H9 (cell line): ENCODE data around the gene NUP210L. TPM values are rescaled to one million over a fixed set of nuclear protein-coding genes. Genes with fewer than 3 reads are reported as not detected.

Source experiments
- DNase-seq: peaks from one replicate; pipeline ENCODE4 v3.0.0-alpha.2; 2017
- H2AFZ ChIP-seq: one replicate; pipeline ENCODE4 v1.6.1; 2013; ENCODE audit warnings: mild to moderate bottlenecking, low read length, control low read depth, moderate library complexity
- H2AK5ac ChIP-seq: 2 replicates; pipeline ENCODE4 v1.6.1; 2013; ENCODE audit warnings: low read length, control low read depth, mixed read lengths; ENCODE audit not compliant: insufficient read length
- H2BK120ac ChIP-seq: one replicate; pipeline ENCODE4 v1.6.1; 2013; ENCODE audit warnings: low read depth, mild to moderate bottlenecking, low read length, control low read depth, inconsistent platforms; ENCODE audit not compliant: poor library complexity, severe bottlenecking
- H2BK12ac ChIP-seq: 2 replicates; pipeline ENCODE4 v1.6.1; 2013; ENCODE audit warnings: low read length, control low read depth, mixed read lengths, low read depth; ENCODE audit not compliant: insufficient read length
- H2BK15ac ChIP-seq: 2 replicates; pipeline ENCODE4 v1.6.1; 2013; ENCODE audit warnings: low read depth, low read length, control low read depth
- H2BK20ac ChIP-seq: one replicate; pipeline ENCODE4 v1.6.1; 2013; ENCODE audit warnings: low read depth, mild to moderate bottlenecking, low read length, control low read depth, inconsistent platforms; ENCODE audit not compliant: poor library complexity, severe bottlenecking
- H2BK5ac ChIP-seq: 2 replicates; pipeline ENCODE4 v1.6.1; 2013; ENCODE audit warnings: low read length, control low read depth, mixed read lengths; ENCODE audit not compliant: insufficient read length
- H3K14ac ChIP-seq: 2 replicates; pipeline ENCODE4 v1.6.1; 2013; ENCODE audit warnings: low read length, control low read depth; ENCODE audit not compliant: insufficient read depth
- H3K18ac ChIP-seq: 2 replicates; pipeline ENCODE4 v1.6.1; 2013; ENCODE audit warnings: low read depth, mild to moderate bottlenecking, mixed read lengths, low read length, control low read depth; ENCODE audit not compliant: insufficient read length
- H3K23ac ChIP-seq: 2 replicates; pipeline ENCODE4 v1.6.1; 2013; ENCODE audit warnings: low read length, control low read depth, mixed read lengths, low read depth; ENCODE audit not compliant: insufficient read length
- H3K23me2 ChIP-seq: 2 replicates; pipeline ENCODE4 v1.6.1; 2013; ENCODE audit warnings: low read depth, mild to moderate bottlenecking, mixed read lengths, low read length, control low read depth; ENCODE audit not compliant: insufficient read length, poor library complexity, severe bottlenecking
- H3K27ac ChIP-seq: 2 replicates; pipeline ENCODE4 v1.5.1; 2013; ENCODE audit warnings: low read length, control low read depth, mixed read lengths, low read depth; ENCODE audit not compliant: insufficient read length
- H3K27me3 ChIP-seq: 2 replicates; pipeline ENCODE4 v1.6.1; 2013; ENCODE audit warnings: low read length, control low read depth, inconsistent platforms; ENCODE audit not compliant: insufficient read depth
- H3K4ac ChIP-seq: 2 replicates; pipeline ENCODE4 v1.6.1; 2013; ENCODE audit warnings: low read depth, mild to moderate bottlenecking, control low read depth, inconsistent platforms, low read length, moderate library complexity
- H3K4me1 ChIP-seq: 2 replicates; pipeline ENCODE4 v1.6.1; 2013; ENCODE audit warnings: low read length, control low read depth, inconsistent platforms; ENCODE audit not compliant: insufficient read depth
- H3K4me2 ChIP-seq: 2 replicates; pipeline ENCODE4 v1.6.1; 2013; ENCODE audit warnings: low read length, control low read depth, mixed read lengths; ENCODE audit not compliant: insufficient read length, insufficient read depth
- H3K56ac ChIP-seq: 2 replicates; pipeline ENCODE4 v1.6.1; 2013; ENCODE audit warnings: low read depth, mild to moderate bottlenecking, mixed read lengths, low read length, control low read depth; ENCODE audit not compliant: insufficient read length
- H3K79me1 ChIP-seq: 2 replicates; pipeline ENCODE4 v1.6.1; 2013; ENCODE audit warnings: low read depth, mild to moderate bottlenecking, moderate library complexity, low read length, control low read depth, inconsistent platforms; ENCODE audit not compliant: insufficient read depth, poor library complexity, severe bottlenecking
- H3K79me2 ChIP-seq: 2 replicates; pipeline ENCODE4 v1.6.1; 2013; ENCODE audit warnings: low read length, control low read depth, inconsistent platforms; ENCODE audit not compliant: insufficient read depth
- H3K9ac ChIP-seq: 2 replicates; pipeline ENCODE4 v1.6.1; 2013; ENCODE audit warnings: low read length, control low read depth, mixed read lengths; ENCODE audit not compliant: insufficient read length; ENCODE audit errors: extremely low read depth
- H3K9me3 ChIP-seq: one replicate; pipeline ENCODE4 v1.6.1; 2013; ENCODE audit warnings: low read depth, low read length, inconsistent platforms; ENCODE audit not compliant: control insufficient read depth
- H3T11ph ChIP-seq: one replicate; pipeline ENCODE4 v1.6.1; 2013; ENCODE audit warnings: mild to moderate bottlenecking, low read length, control low read depth, inconsistent platforms
- H4K20me1 ChIP-seq: one replicate; pipeline ENCODE4 v1.6.1; 2013; ENCODE audit not compliant: control insufficient read depth, insufficient read length, insufficient read depth
- H4K5ac ChIP-seq: 2 replicates; pipeline ENCODE4 v1.6.1; 2013; ENCODE audit warnings: low read depth, mild to moderate bottlenecking, mixed read lengths, low read length, control low read depth; ENCODE audit not compliant: insufficient read length
- H4K8ac ChIP-seq: replicated peaks from 2 replicates; pipeline ENCODE4 v1.6.1; 2013; ENCODE audit warnings: low read length, control low read depth, mixed read lengths, low read depth; ENCODE audit not compliant: insufficient read length
- H4K91ac ChIP-seq: 2 replicates; pipeline ENCODE4 v1.6.1; 2013; ENCODE audit warnings: low read depth, mild to moderate bottlenecking, moderate library complexity, mixed read lengths, low read length, control low read depth; ENCODE audit not compliant: insufficient read length
- H3K27ac Mint-ChIP-seq, 3 experiments: 2 replicates in 2 of 3; 3 replicates in 1 of 3; pipeline ENCODE4 v1.8.0; 2020 to 2021; ENCODE audit warnings: mixed read lengths in 3 of 3, mild to moderate bottlenecking in 1 of 3, moderate library complexity in 1 of 3
- H3K27me3 Mint-ChIP-seq: 2 replicates; pipeline ENCODE4 v1.8.0; 2021; ENCODE audit warnings: low read depth, mild to moderate bottlenecking, moderate library complexity, mixed read lengths
- H3K36me3 Mint-ChIP-seq, 3 experiments: 2 replicates in 2 of 3; 3 replicates in 1 of 3; pipeline ENCODE4 v1.8.0; 2020 to 2021; ENCODE audit warnings: low read depth in 3 of 3, mixed read lengths in 3 of 3; ENCODE audit not compliant: insufficient read depth in 1 of 3
- H3K4me1 Mint-ChIP-seq, 2 experiments: 2 replicates each; pipeline ENCODE4 v1.8.0; 2020; ENCODE audit warnings: mixed read lengths in 2 of 2
- H3K4me3 Mint-ChIP-seq, 2 experiments: 2 replicates in 1 of 2; 3 replicates in 1 of 2; pipeline ENCODE4 v1.8.0; 2020 to 2021; ENCODE audit warnings: mild to moderate bottlenecking in 2 of 2, mixed read lengths in 2 of 2, moderate library complexity in 1 of 2
- H3K9me3 Mint-ChIP-seq, 2 experiments: 2 replicates in 1 of 2; 3 replicates in 1 of 2; pipeline ENCODE4 v1.8.0; 2020; ENCODE audit warnings: mild to moderate bottlenecking in 2 of 2, mixed read lengths in 2 of 2, moderate library complexity in 1 of 2
- CTCF ChIP-seq: fragments of 200-600 bp; sonication (generic); conservative IDR thresholded peaks from 3 replicates; pipeline ENCODE4 v1.8.0; 2021; ENCODE audit warnings: antibody characterized with exemption, mild to moderate bottlenecking
- WGBS: extraction: QIAGEN DNeasy Blood & Tissue Kit; methylation state at CpG from one replicate; pipeline ENCODE4 v1.1.7; 2013; ENCODE audit warnings: missing lambda C conversion rate, low lambda C conversion rate, mixed read lengths; ENCODE audit not compliant: insufficient read length; ENCODE audit errors: extremely low coverage; 5-methylcytosine and 5-hydroxymethylcytosine counted together
- total RNA-seq: library from RNA; stranded (reverse); gene quantifications from 2 replicates; pipeline ENCODE4 v1.2.1, GENCODE V29; 2021

NUP210L gene
- total RNA-seq, 1 experiment from 2014 or later = 0.04 TPM

GRCh38 chr1:154081386-154082126 is 73.3 kb downstream of the NUP210L start:
- Mint-ChIP-seq H3K36me3 (peaks cover 0 to 3% (median 0%) of the 10 kb centered on the region in 3 experiments; a peak in 2 of 7 replicates), H3K27me3 (peaks cover 3% of the 10 kb centered on the region; the same call in 1 of the 2 replicates), H3K4me3 (no peak overlapping the region), H3K27ac (no peak overlapping the region), H3K4me1 (no peaks in the 10 kb centered on the region), H3K9me3 (peaks cover 15 to 17% of the 10 kb centered on the region in 2 experiments)
- no peaks in the 10 kb centered on the region for H3K79me1 ChIP-seq
- no peaks in the 10 kb centered on the region; the same call in 1 of the 2 replicates for H3K27me3 ChIP-seq
- H3K4me2 ChIP-seq = no peak overlapping the region
- no peak overlapping the region for H2BK12ac ChIP-seq
- H3K23ac ChIP-seq = no peak overlapping the region
- H3K79me2 ChIP-seq = no peaks in the 10 kb centered on the region
- no peak overlapping the region for H2BK15ac ChIP-seq
- H4K91ac ChIP-seq = no peak overlapping the region
- H2BK5ac ChIP-seq = no peak overlapping the region
- H3K9ac ChIP-seq = no peak overlapping the region
- no peaks in the 10 kb centered on the region for H3K23me2 ChIP-seq
- H3K18ac ChIP-seq = no peak overlapping the region
- H2BK120ac ChIP-seq = no peak overlapping the region
- no peak overlapping the region for H2AK5ac ChIP-seq
- TF ChIP-seq CTCF = no peak
- no peak overlapping the region for H3K14ac ChIP-seq
- H4K20me1 ChIP-seq = no peaks in the 10 kb centered on the region
- H2BK20ac ChIP-seq = no peak overlapping the region
- H4K5ac ChIP-seq = no peak overlapping the region
- no peak overlapping the region for H3K56ac ChIP-seq
- no peak overlapping the region for H3T11ph ChIP-seq
- H3K27ac ChIP-seq = no peak overlapping the region
- no peak for DNase-seq
- no peaks in the 10 kb centered on the region for H3K4me1 ChIP-seq
- H4K8ac ChIP-seq = no peak overlapping the region
- WGBS = no CpG with 5 or more reads among the region's 6 CpGs
- no peaks in the 10 kb centered on the region for H3K9me3 ChIP-seq
- no peak overlapping the region for H2AFZ ChIP-seq
- no peak overlapping the region for H3K4ac ChIP-seq
